C4-2B (cell line): Measurements from ENCODE around the gene TPPP2.

ENCODE experiments used
- ZFX ChIP-seq: fragments of 450-650 bp; IDR thresholded peaks from 2 replicates; pipeline ENCODE4 v1.6.1; 2017
- TF ChIP-seq, protein P1 (sequence below): fragments of 450-650 bp; conservative IDR thresholded peaks from 2 replicates; pipeline ENCODE4 v1.5.1; 2017; ENCODE audit warnings: mild to moderate bottlenecking

GRCh38 chr14:21040370-21040925 is 10.4 kb downstream of the TPPP2 start:
- TF ChIP-seq, protein P1, sequence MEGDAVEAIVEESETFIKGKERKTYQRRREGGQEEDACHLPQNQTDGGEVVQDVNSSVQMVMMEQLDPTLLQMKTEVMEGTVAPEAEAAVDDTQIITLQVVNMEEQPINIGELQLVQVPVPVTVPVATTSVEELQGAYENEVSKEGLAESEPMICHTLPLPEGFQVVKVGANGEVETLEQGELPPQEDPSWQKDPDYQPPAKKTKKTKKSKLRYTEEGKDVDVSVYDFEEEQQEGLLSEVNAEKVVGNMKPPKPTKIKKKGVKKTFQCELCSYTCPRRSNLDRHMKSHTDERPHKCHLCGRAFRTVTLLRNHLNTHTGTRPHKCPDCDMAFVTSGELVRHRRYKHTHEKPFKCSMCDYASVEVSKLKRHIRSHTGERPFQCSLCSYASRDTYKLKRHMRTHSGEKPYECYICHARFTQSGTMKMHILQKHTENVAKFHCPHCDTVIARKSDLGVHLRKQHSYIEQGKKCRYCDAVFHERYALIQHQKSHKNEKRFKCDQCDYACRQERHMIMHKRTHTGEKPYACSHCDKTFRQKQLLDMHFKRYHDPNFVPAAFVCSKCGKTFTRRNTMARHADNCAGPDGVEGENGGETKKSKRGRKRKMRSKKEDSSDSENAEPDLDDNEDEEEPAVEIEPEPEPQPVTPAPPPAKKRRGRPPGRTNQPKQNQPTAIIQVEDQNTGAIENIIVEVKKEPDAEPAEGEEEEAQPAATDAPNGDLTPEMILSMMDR: peak; percentile 32
- no peak for TF ChIP-seq ZFX
